Keratinocyte (primary cell): ENCODE results near the gene MALT1. TPM values are rescaled to one million over a fixed set of nuclear protein-coding genes. Genes with fewer than 3 reads are reported as not detected.
A peak's percentile ranks its signal among the peaks of the same experiment; 100 is the strongest.

Experiments used
- DNase-seq: peaks from one replicate; pipeline ENCODE4 v3.0.0-alpha.2; 2011; ENCODE audit warnings: low read depth, missing footprints, low spot score
- FAIRE-seq: peaks from 2 replicates; lab custom pipeline; 2011; peaks lifted over from hg19 to GRCh38; lab: Jason Lieb, UNC
- H2AFZ ChIP-seq: 2 replicates; pipeline ENCODE4 v1.6.0; 2012; ENCODE audit warnings: low read length, control low read depth, inconsistent platforms; ENCODE audit not compliant: control insufficient read depth
- H3K27ac ChIP-seq: 2 replicates; pipeline ENCODE4 v1.5.1; 2011; ENCODE audit warnings: low read length; ENCODE audit not compliant: control insufficient read depth, insufficient read depth
- H3K27me3 ChIP-seq: 3 replicates; pipeline ENCODE4 v1.6.0; 2011; ENCODE audit warnings: low read length; ENCODE audit not compliant: control insufficient read depth, insufficient read depth; ENCODE audit errors: extremely low read depth
- H3K36me3 ChIP-seq, 2 experiments: 2 replicates in 1 of 2; 3 replicates in 1 of 2; pipeline ENCODE4 v1.5.1; 2011; ENCODE audit warnings: low read length in 2 of 2, mild to moderate bottlenecking in 1 of 2; ENCODE audit not compliant: control insufficient read depth in 2 of 2, insufficient read depth in 2 of 2; ENCODE audit errors: extremely low read depth in 1 of 2
- H3K4me1 ChIP-seq: 3 replicates; pipeline ENCODE4 v1.5.1; 2011; ENCODE audit warnings: low read length; ENCODE audit not compliant: control insufficient read depth, insufficient read depth; ENCODE audit errors: extremely low read depth
- H3K4me2 ChIP-seq: 3 replicates; pipeline ENCODE4 v1.6.0; 2011; ENCODE audit warnings: low read depth, low read length; ENCODE audit not compliant: control insufficient read depth, insufficient read depth; ENCODE audit errors: extremely low read depth
- H3K4me3 ChIP-seq, 3 experiments: fragments of 200-600 bp in 1 of 3; sonication (generic) in 1 of 3; 2 replicates in 2 of 3; 3 replicates in 1 of 3; pipeline ENCODE4 v1.5.1; 2011 to 2016; ENCODE audit warnings: low read length in 3 of 3, mild to moderate bottlenecking in 3 of 3, control low read depth in 2 of 3, inconsistent platforms in 1 of 3, low read depth in 1 of 3, mixed read lengths in 1 of 3, mixed run types in 1 of 3, moderate library complexity in 1 of 3; ENCODE audit not compliant: control insufficient read depth in 2 of 3, insufficient read depth in 2 of 3; ENCODE audit errors: extremely low read depth in 1 of 3
- H3K79me2 ChIP-seq: 2 replicates; pipeline ENCODE4 v1.6.0; 2012; ENCODE audit warnings: low read length; ENCODE audit not compliant: control insufficient read depth, insufficient read depth
- H3K9ac ChIP-seq: 3 replicates; pipeline ENCODE4 v1.6.0; 2011; ENCODE audit warnings: low read length; ENCODE audit not compliant: control insufficient read depth, insufficient read depth; ENCODE audit errors: extremely low read depth
- H3K9me1 ChIP-seq: 3 replicates; pipeline ENCODE4 v1.6.0; 2011; ENCODE audit warnings: low read length; ENCODE audit not compliant: control insufficient read depth, insufficient read depth; ENCODE audit errors: extremely low read depth
- H3K9me3 ChIP-seq: 2 replicates; pipeline ENCODE4 v1.5.1; 2012; ENCODE audit warnings: low read depth, low read length; ENCODE audit not compliant: control insufficient read depth
- H4K20me1 ChIP-seq: 3 replicates; pipeline ENCODE4 v1.6.0; 2011; ENCODE audit warnings: low read length; ENCODE audit not compliant: control insufficient read depth, insufficient read depth; ENCODE audit errors: extremely low read depth
- CTCF ChIP-seq, 3 experiments: IDR thresholded peaks in 1 of 3; conservative IDR thresholded peaks in 1 of 3; optimal IDR thresholded peaks in 1 of 3; 2 replicates in 2 of 3; 3 replicates in 1 of 3; pipeline versions ENCODE3 to v1.5.1; 2011; ENCODE audit warnings: low read length in 3 of 3, mild to moderate bottlenecking in 3 of 3, moderate library complexity in 2 of 3, control low read depth in 1 of 3, inconsistent platforms in 1 of 3; ENCODE audit not compliant: insufficient read depth in 2 of 3; ENCODE audit errors: extremely low read depth in 1 of 3
- EZH2 ChIP-seq: IDR thresholded peaks from one replicate; pipeline ENCODE4 v1.6.1; 2012; ENCODE audit warnings: inconsistent platforms, mild to moderate bottlenecking, low read length, moderate library complexity
- dilution Hi-C: fragments of 300-500 bp; cut with MboI; formaldehyde crosslinking; loops from one replicate; pipeline ENCODE4 v1.7.0; 2020; ENCODE audit warnings: low sequenced_read_pairs; ENCODE audit not compliant: extremely low pct_ligation_motif_present
- polyA plus RNA-seq, 5 experiments: library from polyadenylated mRNA; depleted of rRNA in 3 of 5; stranded (reverse) in 3 of 5; stranded (forward) in 1 of 5; unstranded in 1 of 5; fragments of >200 nt; gene quantifications; 1 replicate in 1 of 5; 2 replicates in 3 of 5; 3 replicates in 1 of 5; pipeline versions ENCODE4 v1.2.1 to v1.2.3, GENCODE V29; 2011 to 2012; ENCODE audit warnings: missing spikeins in 2 of 5, low read depth in 1 of 5, low replicate concordance in 1 of 5

MALT1 gene
- polyA plus RNA-seq, 1 donor (not counting 4 experiments of a cell fraction or from before 2014, with no cell fraction given): 52.1 TPM

- Histone ChIP-seq H3K9ac (no peak overlapping the region), H3K4me2 (no peak overlapping the region), H3K9me3 (no peaks in the 10 kb centered on the region), H3K27ac (no peak overlapping the region), H3K4me3 (no peak overlapping the region), H3K9me1 (no peaks in the 10 kb centered on the region), H4K20me1 (no peaks in the 10 kb centered on the region), H3K36me3 (no peaks in the 10 kb centered on the region), H3K27me3 (no peaks in the 10 kb centered on the region), H3K4me1 (peaks cover 28% of the 10 kb centered on the region), H3K79me2 (no peaks in the 10 kb centered on the region), H2AFZ (no peak overlapping the region)
- TF ChIP-seq EZH2 (no peak), CTCF (optimal IDR thresholded peaks at IDR 0.05 in 1 of 3, IDR thresholded peaks at IDR 0.05 in 1 of 3, conservative IDR thresholded peaks at IDR 0.05 in 1 of 3; ENCODE audit: extremely low read depth in 1 of 3, insufficient read depth in 2 of 3, low read length in 3 of 3) (peak; percentile 77 to 98 (median 97))
- DNase-seq: peak; percentile 61
- FAIRE-seq: peak; percentile 93
- dilution Hi-C loops: loop anchor here (25.0 kb wide), 1 partner anchor 281 kb away; no protein-coding TSS in a partner anchor
These were observed 110.4 kb downstream of the MALT1 start for GRCh38 chr18:58781627-58782194.

- no peaks in the 10 kb centered on the region for H3K79me2 ChIP-seq
- FAIRE-seq (no peak), DNase-seq (no peak)
- TF ChIP-seq EZH2 (no peak), CTCF (optimal IDR thresholded peaks at IDR 0.05 in 1 of 3, IDR thresholded peaks at IDR 0.05 in 1 of 3, conservative IDR thresholded peaks at IDR 0.05 in 1 of 3; ENCODE audit: extremely low read depth in 1 of 3, insufficient read depth in 2 of 3, low read length in 3 of 3) (no peak)
- peaks cover 46% of the 10 kb centered on the region for H3K4me1 ChIP-seq
- H3K36me3 ChIP-seq: no peaks in the 10 kb centered on the region
- H3K9ac ChIP-seq: peak overlapping the region; percentile 85
- H3K4me2 ChIP-seq: peak overlapping the region; percentile 89
- dilution Hi-C loops: loop anchor here (25.0 kb wide), 1 partner anchor 278 kb away; no protein-coding TSS in a partner anchor
- peak overlapping the region; percentile 96 for H3K27ac ChIP-seq
- H3K4me3 ChIP-seq: peak overlapping the region; percentile 9 to 50 (median 45)
- no peak overlapping the region for H2AFZ ChIP-seq
- no peaks in the 10 kb centered on the region for H3K9me3 ChIP-seq
- no peaks in the 10 kb centered on the region for H3K27me3 ChIP-seq
- no peaks in the 10 kb centered on the region for H3K9me1 ChIP-seq
- no peaks in the 10 kb centered on the region for H4K20me1 ChIP-seq
These were observed 113.4 kb downstream of the MALT1 start for GRCh38 chr18:58784601-58785137.
